Stimulated activated CD4-positive, alpha-beta T cell treated with anti-CD3 and anti-CD28 coated beads, Interleukin-15, amount 100 ng/mL, for 24 hours (primary cell): ENCODE measurements around the gene MRGPRX4.
"Not testable (repeated sequence)": the region's sequence is repeated elsewhere in the genome, so short reads cannot be mapped to it uniquely, and the experiment has no call there.

ENCODE experiments used
- DNase-seq: peaks from one replicate; pipeline ENCODE4 v3.0.0-alpha.2; 2020

MRGPRX4 gene

DNA sequence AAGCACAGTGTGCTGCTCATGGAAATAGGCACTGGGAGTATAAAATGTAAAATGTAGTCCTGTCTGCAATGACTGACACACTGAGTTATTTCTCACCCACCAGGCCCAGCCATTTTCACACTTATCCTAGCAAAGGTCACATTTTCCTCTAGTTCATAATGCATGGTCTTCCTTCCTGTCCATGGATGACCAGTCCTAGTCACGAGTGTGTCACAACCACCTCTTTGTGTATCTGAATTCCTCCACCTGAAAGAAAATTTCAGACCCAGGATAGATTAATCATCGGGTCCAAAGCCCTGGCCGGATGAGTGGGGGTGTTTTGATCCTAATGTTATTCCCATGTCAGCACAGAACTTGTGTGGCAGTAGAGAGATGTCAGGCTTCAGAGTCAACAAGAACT lies at the start of gene MRGPRX4:
MRGPRX4 (plus strand) TSS at position 172 of the 400 bp plus-strand sequence. CDS start 420 bp downstream, outside the sequence.
- no peak for DNase-seq

DNA sequence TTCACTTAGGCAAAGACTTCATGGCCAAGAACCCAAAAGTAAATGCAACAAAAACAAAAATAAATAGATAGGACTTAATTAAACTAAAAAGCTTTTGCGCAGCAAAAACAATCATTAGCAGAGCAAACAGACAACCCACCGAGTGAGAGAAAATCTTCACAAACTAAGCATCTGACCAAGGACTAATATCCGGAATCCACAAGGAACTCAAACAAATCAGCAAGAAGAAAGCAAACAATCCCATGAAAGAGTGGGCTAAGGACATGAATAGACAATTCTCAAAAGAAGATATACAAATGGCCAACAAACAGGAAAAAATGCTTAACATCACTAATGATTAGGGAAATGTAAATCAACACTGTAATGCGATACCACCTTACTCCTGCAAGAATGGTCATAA lies 41.5 kb upstream of the MRGPRX4 start:
- DNase-seq = not testable (repeated sequence)

DNA sequence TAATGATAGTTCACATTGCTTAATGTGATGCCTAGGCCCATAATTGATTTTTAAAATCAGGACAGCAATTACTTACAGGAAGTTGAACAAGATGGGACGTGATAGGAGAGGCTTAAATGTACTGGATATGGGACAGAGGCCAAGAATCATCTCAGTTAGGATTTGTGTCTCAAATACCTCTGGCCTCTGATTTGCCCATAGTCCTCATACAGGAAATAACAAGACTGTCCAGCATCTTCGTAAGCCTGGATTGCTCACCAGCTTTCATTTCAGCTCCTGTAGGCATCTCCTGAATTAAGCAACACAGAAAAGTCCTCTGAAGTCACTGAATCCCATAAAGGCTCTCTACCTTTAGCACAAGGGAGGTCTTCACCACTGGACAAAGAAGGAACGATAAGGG lies 40.3 kb upstream of the MRGPRX4 start, which contains the start of gene MRGPRX3:
MRGPRX3 (plus strand) TSS at position 231 of the 400 bp plus-strand sequence. CDS start 4,632 bp downstream, outside the sequence.
- DNase-seq = no peak

DNA sequence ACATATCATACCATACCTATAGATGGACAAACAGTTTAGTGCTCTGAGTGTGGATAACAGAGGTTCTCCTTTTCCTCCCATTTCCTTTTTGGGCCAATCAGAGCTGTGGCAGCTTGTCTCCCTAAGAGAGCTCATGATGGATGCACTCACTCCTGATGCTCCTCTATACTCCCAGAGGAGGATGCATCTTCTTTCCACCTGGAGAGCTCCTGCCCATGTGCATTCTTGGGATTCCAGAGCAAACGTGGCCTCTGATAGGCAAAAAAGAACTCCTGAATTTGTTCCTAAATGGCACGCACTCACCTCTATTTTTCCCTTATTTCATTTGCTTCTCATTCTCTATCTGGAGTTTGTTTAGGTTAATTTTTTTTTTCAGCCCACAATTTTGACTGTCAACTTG lies 37.3 kb upstream of the MRGPRX4 start:
- DNase-seq = no peak

DNA sequence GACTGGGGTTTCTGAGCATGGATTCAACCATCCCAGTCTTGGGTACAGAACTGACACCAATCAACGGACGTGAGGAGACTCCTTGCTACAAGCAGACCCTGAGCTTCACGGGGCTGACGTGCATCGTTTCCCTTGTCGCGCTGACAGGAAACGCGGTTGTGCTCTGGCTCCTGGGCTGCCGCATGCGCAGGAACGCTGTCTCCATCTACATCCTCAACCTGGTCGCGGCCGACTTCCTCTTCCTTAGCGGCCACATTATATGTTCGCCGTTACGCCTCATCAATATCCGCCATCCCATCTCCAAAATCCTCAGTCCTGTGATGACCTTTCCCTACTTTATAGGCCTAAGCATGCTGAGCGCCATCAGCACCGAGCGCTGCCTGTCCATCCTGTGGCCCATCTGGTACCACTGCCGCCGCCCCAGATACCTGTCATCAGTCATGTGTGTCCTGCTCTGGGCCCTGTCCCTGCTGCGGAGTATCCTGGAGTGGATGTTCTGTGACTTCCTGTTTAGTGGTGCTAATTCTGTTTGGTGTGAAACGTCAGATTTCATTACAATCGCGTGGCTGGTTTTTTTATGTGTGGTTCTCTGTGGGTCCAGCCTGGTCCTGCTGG lies 35.3 kb upstream of the MRGPRX4 start:
- DNase-seq = no peak

DNA sequence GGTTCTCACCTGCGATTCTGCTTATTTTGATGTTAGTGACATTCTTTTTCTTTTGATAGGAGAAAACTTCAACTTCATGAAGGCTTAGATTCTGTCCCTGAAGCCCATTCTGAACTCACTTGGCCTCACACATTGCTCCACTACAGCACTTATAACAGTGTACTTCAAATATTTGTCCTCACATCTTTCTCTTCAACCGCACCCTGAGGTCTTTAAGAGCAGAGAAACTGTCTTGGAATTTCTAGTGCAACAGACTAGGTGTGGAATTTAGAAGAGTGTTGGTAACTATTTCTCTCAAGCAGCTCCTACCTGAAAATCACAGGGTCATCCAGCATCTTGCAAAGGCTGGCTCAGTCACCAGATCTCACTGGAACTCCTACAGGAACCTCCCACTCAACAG lies 32.5 kb upstream of the MRGPRX4 start:
- no peak for DNase-seq

DNA sequence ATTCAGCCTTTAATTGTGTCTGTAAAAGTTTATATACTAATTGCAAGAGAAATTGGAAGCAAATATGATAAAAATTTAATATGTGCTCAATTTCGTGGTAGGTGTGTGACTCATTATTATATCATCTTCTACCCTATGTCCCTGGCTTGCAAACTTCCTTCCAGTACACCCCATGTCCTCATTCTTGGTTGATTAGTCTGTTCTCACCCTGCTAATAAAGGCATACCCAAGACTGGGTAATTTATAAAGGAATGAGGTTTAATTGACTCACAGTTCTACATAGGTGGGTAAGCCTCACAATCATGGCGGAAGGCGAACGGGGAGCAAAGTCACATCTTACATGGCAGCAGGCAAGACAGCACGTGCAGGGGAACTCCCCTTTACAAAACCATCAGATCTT lies 28.4 kb upstream of the MRGPRX4 start:
- no peak for DNase-seq

DNA sequence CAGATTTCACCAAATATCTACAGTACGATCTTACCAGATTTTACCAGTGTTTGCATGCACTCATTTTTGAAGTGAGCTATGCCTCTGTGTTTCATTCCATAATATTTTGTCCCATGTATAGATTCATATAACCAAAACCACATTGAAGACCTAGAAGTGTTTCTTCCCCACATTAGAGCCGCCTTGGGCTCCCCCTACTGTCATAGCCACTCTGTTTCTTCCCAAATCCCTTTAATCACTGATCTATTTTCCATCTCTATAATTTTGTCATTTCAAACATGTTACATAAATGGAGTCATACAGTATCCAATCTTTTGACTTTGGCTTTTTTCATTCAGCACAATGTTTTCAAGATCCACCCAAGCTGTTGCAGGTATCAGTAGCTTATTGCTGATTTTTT lies 27.6 kb upstream of the MRGPRX4 start:
- DNase-seq = no peak

DNA sequence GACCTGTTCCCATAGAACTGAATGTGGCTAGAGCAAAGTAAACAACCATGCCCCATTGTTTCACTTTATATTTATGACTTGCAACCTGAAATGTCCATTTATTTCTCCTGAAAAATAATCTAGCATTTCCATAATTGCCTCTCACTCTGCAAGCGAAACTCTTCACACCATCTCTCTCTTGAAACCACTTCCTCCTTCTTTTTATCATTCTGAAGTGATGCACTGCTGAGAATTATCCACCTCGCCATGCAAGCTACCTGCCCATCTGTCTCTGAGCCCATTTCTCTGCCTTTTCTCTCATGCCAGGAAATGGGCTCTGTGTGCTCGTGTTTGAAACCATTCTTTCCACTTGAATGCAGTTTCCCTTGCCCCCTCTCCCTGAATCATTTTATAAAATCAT lies 26.8 kb upstream of the MRGPRX4 start:
- DNase-seq = no peak

DNA sequence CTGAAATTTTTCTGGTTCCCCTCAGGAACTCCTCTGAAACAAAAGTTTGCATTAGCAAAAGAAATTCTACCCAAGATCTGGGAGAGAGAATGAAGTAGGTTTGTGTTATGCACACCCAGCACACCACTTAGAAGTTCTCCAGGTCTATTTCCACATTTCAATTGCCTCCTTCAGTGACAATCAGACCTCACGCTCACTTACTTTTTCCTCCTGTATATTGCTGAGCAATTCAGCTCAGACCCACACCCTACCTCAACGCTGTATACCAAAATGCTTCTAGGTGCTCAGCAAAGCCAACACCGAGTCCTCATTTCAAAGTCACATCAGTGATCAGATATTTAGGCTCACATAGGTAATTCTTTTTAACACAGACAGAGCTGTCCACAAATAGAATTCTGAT lies 21.1 kb upstream of the MRGPRX4 start:
- DNase-seq = no peak

DNA sequence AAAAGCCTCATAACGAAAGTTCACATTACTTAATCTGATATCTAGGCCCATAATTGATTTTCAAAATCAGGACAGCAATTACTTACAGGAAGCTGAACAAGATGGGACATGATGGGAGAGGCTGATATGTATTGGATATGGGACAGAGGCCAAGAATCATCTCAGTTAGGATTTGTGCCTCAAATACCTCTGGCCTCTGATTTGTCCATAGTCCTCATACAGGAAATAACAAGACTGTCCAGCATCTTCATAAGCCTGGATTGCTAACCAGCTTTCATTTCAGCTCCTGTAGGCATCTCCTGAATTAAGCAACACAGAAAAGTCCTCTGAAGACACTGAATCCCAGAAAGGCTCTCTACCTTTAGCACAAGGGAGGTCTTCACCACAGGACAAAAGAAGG lies 4.3 kb upstream of the MRGPRX4 start:
- DNase-seq = no peak

DNA sequence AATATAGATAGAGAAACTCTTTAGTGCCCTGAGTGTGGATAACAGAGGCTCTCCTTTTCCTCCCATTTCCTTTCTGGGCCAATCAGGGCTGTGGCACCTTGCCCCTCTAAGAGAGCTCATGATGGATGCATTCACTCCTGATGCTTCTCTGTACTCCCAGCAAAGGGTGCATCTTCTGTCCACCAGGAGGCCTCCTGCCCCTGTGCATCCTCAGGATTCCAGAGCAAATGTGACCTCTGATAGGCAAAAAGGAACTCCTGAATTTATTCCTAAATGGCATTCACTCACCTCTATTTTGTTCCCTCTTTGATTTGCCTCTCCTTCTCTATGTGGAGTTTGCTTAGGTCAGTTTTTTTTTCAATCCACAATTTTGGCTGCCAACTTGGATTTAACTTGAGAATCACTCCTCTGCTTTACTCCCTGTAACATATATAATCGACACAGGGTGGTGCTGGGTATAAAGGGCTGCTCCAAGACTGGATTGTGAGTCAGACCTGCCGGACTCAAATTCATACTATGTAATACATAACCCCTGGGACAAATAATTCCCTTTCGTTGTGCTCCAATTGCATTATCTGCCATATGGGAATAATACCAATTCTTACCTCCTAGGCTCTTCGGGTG lies 1.1 kb upstream of the MRGPRX4 start:
- DNase-seq = peak; percentile 7

DNA sequence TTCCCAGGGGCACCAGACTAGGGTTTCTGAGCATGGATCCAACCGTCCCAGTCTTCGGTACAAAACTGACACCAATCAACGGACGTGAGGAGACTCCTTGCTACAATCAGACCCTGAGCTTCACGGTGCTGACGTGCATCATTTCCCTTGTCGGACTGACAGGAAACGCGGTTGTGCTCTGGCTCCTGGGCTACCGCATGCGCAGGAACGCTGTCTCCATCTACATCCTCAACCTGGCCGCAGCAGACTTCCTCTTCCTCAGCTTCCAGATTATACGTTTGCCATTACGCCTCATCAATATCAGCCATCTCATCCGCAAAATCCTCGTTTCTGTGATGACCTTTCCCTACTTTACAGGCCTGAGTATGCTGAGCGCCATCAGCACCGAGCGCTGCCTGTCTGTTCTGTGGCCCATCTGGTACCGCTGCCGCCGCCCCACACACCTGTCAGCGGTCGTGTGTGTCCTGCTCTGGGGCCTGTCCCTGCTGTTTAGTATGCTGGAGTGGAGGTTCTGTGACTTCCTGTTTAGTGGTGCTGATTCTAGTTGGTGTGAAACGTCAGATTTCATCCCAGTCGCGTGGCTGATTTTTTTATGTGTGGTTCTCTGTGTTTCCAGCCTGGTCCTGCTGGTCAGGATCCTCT lies 709 bp downstream of the MRGPRX4 start:
- no peak for DNase-seq

DNA sequence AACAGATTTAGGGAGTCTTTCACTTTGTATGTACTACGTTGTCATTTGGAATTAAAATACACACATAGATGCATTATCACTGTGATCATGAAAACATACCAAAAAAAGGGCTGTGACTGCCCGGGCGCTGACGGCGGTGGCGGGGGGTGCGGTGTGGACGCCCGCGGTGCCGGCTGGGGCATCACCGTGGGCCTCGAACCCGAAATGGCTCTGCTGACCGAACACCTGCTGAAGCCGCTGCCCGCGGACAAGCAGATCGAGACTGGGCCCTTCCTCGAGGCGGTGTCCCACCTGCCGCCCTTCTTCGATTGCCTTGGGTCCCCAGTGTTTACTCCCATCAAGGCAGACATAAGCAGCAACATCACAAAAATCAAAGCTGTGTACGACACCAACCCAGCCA lies 16.2 kb downstream of the MRGPRX4 start:
- no peak for DNase-seq

DNA sequence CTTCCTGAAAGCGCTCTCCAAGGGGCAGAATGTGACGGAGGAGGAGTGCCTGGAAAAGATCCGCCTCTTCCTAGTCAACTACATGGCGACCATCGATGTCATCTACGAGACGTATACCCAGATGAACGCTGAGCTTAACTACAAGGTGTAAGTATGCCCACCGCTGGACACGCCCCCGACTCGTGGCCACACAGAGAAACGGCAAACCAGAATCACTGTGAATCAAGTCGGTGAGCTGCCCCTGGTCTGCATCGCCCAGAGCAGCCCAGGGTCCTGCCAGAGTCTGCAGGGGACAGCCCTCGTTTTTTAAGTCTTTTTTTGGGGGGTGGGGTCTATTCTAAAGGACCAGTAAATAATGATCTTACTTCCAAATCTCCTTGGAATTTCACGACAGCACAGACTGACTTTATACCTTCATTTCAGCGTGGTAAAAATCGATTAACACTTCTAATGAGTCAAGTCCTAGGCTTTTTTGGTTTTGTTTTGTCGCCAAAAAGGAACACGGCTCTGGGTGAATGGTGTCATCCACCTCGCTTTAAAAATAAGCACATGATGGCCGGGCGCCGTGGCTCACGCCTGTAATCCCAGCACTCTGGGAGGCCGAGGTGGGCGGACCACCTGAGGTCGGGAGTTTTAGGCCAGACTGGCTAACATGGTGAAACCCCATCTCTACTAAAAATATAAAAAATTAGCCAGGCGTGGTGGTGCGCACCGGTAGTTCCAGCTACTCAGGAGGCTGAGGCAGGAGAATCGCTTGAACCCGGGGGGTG lies 17.0 kb downstream of the MRGPRX4 start:
- not testable (repeated sequence) for DNase-seq

DNA sequence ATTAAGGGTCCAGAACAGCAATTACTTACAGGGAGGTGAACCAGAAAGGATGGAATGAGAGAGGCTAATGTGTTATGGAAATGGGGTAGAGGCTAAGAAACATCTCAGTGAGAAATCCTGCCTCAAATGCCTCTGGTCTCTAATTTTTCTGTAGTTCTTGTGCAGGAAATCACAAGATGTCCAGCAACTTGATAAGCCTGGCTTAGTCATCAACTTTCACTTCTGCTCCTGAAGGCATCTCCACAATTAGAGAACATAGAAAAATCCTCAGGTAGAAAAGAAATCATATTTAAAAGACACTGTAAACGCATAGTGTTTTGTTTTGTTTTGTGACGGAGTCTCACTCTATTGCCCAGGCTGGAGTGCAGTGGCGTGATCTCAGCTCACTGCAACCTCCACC lies 18.7 kb downstream of the MRGPRX4 start:
- no peak for DNase-seq

DNA sequence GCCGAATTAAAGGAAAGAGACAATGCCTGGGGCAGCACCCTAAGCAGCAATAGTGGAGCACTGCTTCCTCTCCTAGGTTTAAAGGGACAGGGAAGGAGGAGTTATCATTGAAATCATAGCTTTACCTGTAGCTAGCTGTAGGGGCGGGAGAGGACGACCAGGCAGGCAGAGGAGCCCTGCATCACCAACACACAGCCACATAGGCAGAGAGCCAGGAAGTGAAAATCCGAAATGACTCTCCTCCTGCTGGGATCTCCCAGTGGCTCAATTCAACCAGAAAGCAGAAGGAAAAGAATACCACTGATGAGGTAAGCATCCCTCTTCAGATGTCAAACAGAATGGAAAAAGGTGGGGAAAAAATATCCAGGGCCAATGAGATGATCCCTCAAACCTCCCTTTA lies 20.4 kb downstream of the MRGPRX4 start:
- DNase-seq = no peak

DNA sequence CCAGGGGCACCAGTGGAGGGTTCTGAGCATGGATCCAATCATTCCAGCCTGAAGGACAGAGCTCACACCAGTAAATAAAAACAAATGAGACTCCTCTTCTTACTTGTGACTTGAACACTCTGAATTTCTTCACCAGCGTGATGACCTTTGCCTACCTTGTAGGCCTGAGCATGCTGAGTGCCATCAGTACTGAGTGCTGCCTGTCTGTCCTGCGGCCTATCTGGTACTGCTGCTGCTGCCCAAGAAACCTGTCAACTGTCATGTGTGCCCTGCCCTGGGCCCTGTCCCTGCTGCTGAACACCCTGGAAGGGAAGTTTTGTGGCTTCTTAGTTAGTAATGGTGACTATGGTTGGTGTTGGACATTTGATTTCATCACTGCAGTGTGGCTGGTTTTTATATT lies 23.9 kb downstream of the MRGPRX4 start:
- no peak for DNase-seq

DNA sequence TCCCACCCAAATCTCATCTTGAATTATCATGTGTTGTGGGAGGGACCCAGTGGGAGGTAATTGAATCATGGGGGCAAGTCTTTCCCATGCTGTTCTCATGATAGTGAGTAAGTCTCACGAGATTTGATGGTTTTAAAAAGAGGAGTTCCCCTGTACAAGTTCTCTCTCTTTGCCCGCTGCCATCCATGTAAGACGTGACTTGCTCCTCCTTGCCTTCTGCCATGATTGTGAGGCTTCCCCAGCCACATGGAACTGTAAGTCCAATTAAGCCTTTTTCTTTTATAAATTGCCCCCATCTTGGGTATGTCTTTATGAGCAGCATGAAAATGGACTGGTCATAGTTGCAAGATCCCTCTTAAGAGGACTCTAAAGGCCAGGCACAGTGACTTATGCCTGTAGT lies 25.1 kb downstream of the MRGPRX4 start:
- not testable (repeated sequence) for DNase-seq

DNA sequence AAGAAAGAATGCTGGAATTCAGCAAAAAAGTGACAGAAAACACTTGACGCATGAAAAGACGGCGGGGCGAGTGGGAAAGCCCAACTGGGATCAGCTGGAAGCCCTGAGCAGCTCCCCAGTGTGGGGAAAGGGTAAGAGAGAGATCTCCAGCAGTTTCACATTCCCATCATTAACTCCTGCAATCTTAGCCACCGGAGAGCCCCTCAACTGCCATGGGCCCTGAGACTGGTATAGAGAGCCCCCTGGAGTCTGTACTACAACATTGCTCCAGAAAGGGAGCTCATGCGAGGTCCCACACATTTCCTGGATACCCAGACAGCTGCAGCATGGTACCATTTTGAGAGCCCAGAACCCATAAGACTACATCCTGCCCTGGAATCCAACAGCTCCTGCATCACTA lies 31.1 kb downstream of the MRGPRX4 start:
- DNase-seq = peak; percentile 7

DNA sequence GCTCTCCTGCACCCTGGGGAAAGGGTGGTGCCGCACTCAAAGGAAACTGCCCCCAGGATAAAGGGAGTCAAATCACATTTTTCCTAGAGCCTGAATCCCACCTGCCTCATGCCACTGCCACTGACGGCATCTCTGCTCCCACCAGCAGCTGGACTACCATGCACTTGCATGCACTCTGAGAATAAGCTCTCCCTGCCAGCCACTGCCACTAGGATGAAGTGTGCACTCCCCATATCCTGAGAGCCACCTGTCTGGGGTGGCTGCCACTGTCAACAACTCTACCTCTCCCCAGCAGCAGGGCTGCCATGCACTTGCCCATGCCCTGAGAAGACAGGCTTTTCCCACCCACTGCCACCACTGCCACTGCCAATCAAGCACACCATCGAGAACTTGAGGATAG lies 31.6 kb downstream of the MRGPRX4 start:
- DNase-seq = no peak

DNA sequence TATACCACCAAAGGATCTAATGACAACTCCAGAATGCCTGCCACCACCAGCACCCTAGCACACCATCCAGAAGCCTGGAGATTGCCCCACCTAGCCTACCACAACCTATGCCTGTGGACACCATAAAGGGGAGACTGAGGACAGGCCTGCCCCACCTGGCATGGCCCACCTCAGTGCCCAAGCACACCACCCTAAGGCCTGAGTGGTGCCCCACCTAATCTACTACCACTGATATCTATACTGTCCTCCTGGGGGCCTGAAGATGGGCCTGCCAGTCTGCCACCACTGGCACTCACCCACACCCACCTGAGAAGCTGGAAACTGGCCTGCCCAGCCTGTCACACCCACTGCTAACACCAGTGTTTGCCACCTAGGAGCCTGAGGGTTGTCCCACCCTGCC lies 32.1 kb downstream of the MRGPRX4 start:
- no peak for DNase-seq

DNA sequence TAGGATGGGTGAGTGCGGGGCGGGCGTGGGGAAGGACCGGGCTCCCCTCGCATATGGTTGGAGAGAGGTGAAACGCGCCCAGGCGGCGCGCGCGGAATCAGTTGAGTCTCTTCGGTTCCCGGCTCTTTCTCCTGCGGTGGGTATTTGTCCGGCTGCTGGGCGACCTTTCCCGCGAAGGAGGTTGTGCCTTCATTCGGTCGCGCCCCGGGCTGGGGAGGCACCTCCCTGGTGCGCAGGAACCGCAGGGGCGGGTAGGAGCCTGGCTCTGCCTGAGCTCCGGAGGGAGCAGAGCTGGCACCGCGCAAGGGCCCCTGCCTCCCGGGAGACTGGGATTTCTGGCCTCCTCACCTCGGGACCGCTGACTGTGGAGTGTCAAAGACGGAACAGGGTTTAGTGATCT lies 36.4 kb downstream of the MRGPRX4 start:
- no peak for DNase-seq
